ENCODE data around the gene CHST12. TPM values are rescaled to one million over a fixed set of nuclear protein-coding genes. Genes with fewer than 3 reads are reported as not detected.

Gene CHST12
- total RNA-seq, 1 experiment from 2014 or later = 12.9 TPM

Other genes starting within 250 kb of the CHST12 start
- gene MAD1L1, start 170.7 kb upstream of the CHST12 start, total RNA-seq (2014; rRNA removed) = 88.4 and 146 TPM in 2 replicates
- 42.6 and 42.9 TPM in 2 replicates for gene MRM2, start 161.4 kb upstream of the CHST12 start, total RNA-seq (2014; rRNA removed)
- gene NUDT1, start 161.4 kb upstream of the CHST12 start, total RNA-seq (2014; rRNA removed) = 58.5 and 59.3 TPM in 2 replicates
- gene SNX8, start 89.2 kb upstream of the CHST12 start, total RNA-seq (2014; rRNA removed) = 12.3 and 20.5 TPM in 2 replicates
- gene EIF3B, start 48.8 kb upstream of the CHST12 start, total RNA-seq (2014; rRNA removed) = 289 and 377 TPM in 2 replicates
- not detected in 2 replicates for gene GRIFIN, start 72.8 kb downstream of the CHST12 start, total RNA-seq (2014; rRNA removed)
- 4.8 and 7.7 TPM in 2 replicates for gene LFNG, start 116.2 kb downstream of the CHST12 start, total RNA-seq (2014; rRNA removed)
- 65.2 and 76.3 TPM in 2 replicates for gene BRAT1, start 151.9 kb downstream of the CHST12 start, total RNA-seq (2014; rRNA removed)
- gene IQCE, start 155.4 kb downstream of the CHST12 start, total RNA-seq (2014; rRNA removed) = 9.7 and 24.7 TPM in 2 replicates
- 25.0 and 41.4 TPM in 2 replicates for gene TTYH3, start 228.4 kb downstream of the CHST12 start, total RNA-seq (2014; rRNA removed)